ENCODE results near the gene IFITM10.
"Not testable (repeated sequence)": the region's sequence is repeated elsewhere in the genome, so short reads cannot be mapped to it uniquely, and the experiment has no call there.

IFITM10 gene

GRCh38 chr11:1691878-1692707 is 58.3 kb downstream of the IFITM10 start:
- no peak for DNase-seq (ENCODE audit: low spot score)

- no peak for DNase-seq (ENCODE audit: low spot score)
Observed at GRCh38 chr11:1691026-1691877, 59.1 kb downstream of the IFITM10 start.

GRCh38 chr11:1690167-1691025 is 60.0 kb downstream of the IFITM10 start:
- no peak for DNase-seq (ENCODE audit: low spot score)

- not testable (repeated sequence) for DNase-seq (ENCODE audit: low spot score)
Observed at GRCh38 chr11:1689250-1690166, 60.9 kb downstream of the IFITM10 start.

GRCh38 chr11:1688336-1688947 is 62.0 kb downstream of the IFITM10 start:
- not testable (repeated sequence) for DNase-seq (ENCODE audit: low spot score)

GRCh38 chr11:1686220-1686619 is 64.2 kb downstream of the IFITM10 start:
- DNase-seq (ENCODE audit: low spot score) = not testable (repeated sequence)

GRCh38 chr11:1684886-1685874 is 65.2 kb downstream of the IFITM10 start:
- DNase-seq (ENCODE audit: low spot score) = not testable (repeated sequence)

- not testable (repeated sequence) for DNase-seq (ENCODE audit: low spot score)
Observed at GRCh38 chr11:1683904-1684572, 66.4 kb downstream of the IFITM10 start.

- DNase-seq (ENCODE audit: low spot score) = not testable (repeated sequence)
Observed at GRCh38 chr11:1683216-1683615, 67.2 kb downstream of the IFITM10 start.

Data from iPS-NIHi11 (cell line).